CD8-positive, alpha-beta memory T cell (primary cell): Measurements from ENCODE around the gene MAS1L. TPM values are rescaled to one million over a fixed set of nuclear protein-coding genes. Genes with fewer than 3 reads are reported as not detected.
A peak's percentile ranks its signal among the peaks of the same experiment; 100 is the strongest.

ENCODE experiments used
- CTCF ChIA-PET: fragments of 350-600 bp; sonication (Branson Sonifier 250); formaldehyde crosslinking; loops from one replicate; lab custom pipeline; 2021; ENCODE audit warnings: antibody characterized with exemption; lab: Charles Lee
- POLR2A ChIA-PET: fragments of 350-600 bp; sonication (Branson Sonifier 250); formaldehyde crosslinking; loops from one replicate; lab custom pipeline; 2021; ENCODE audit warnings: antibody characterized with exemption; lab: Charles Lee
- DNase-seq, 5 donors: peaks; one replicate each; pipeline versions ENCODE4 v3.0.0 to v3.0.0-alpha.2; 2020 to 2022; ENCODE audit warnings: mixed read lengths in 1 of 5
- H3K27ac ChIP-seq: one replicate; pipeline ENCODE4 v1.7.0; 2013; ENCODE audit warnings: low read depth, mild to moderate bottlenecking, low read length, moderate library complexity
- H3K27me3 ChIP-seq: 2 replicates; pipeline ENCODE4 v1.7.0; 2013; ENCODE audit warnings: low read length, mild to moderate bottlenecking; ENCODE audit not compliant: insufficient read depth, poor library complexity, severe bottlenecking
- H3K36me3 ChIP-seq: 2 replicates; pipeline ENCODE4 v1.7.0; 2013; ENCODE audit warnings: mild to moderate bottlenecking, low read length, moderate library complexity; ENCODE audit not compliant: insufficient read depth
- H3K4me1 ChIP-seq: 2 replicates; pipeline ENCODE4 v1.7.0; 2013; ENCODE audit warnings: mild to moderate bottlenecking, low read length, moderate library complexity; ENCODE audit not compliant: insufficient read depth
- H3K4me3 ChIP-seq: 2 replicates; pipeline ENCODE4 v1.7.0; 2013; ENCODE audit warnings: mild to moderate bottlenecking, low read length
- H3K9me3 ChIP-seq: 2 replicates; pipeline ENCODE4 v1.7.0; 2013; ENCODE audit warnings: mild to moderate bottlenecking, low read length
- H3K27ac Mint-ChIP-seq, 8 donors: one replicate each; pipeline ENCODE4 v1.8.0; 2020 to 2021; ENCODE audit warnings: mixed read lengths in 8 of 8, mild to moderate bottlenecking in 6 of 8, inconsistent platforms in 3 of 8, moderate library complexity in 3 of 8
- H3K27me3 Mint-ChIP-seq, 2 donors: one replicate each; pipeline ENCODE4 v1.8.0; 2020 to 2021; ENCODE audit warnings: mixed read lengths in 2 of 2, mild to moderate bottlenecking in 1 of 2, moderate library complexity in 1 of 2
- H3K36me3 Mint-ChIP-seq, 3 donors: one replicate each; pipeline ENCODE4 v1.8.0; 2020 to 2021; ENCODE audit warnings: mixed read lengths in 3 of 3, inconsistent platforms in 1 of 3, mild to moderate bottlenecking in 1 of 3
- H3K4me1 Mint-ChIP-seq, 3 donors: one replicate each; pipeline ENCODE4 v1.8.0; 2020 to 2021; ENCODE audit warnings: mixed read lengths in 3 of 3, inconsistent platforms in 1 of 3, mild to moderate bottlenecking in 1 of 3
- H3K4me3 Mint-ChIP-seq, 7 donors: one replicate each; pipeline ENCODE4 v1.8.0; 2020 to 2021; ENCODE audit warnings: mixed read lengths in 7 of 7, mild to moderate bottlenecking in 6 of 7, moderate library complexity in 4 of 7, inconsistent platforms in 2 of 7
- H3K9me3 Mint-ChIP-seq, 5 donors: one replicate each; pipeline ENCODE4 v1.8.0; 2020 to 2022; ENCODE audit warnings: mixed read lengths in 5 of 5, mild to moderate bottlenecking in 3 of 5, moderate library complexity in 2 of 5, inconsistent platforms in 1 of 5
- polyA plus RNA-seq: library from polyadenylated mRNA; unstranded; fragments of 300-500 nt; fragmentation: Illumina TruSeq; gene quantifications from one replicate; pipeline ENCODE4 v1.2.3, GENCODE V29; 2021
- total RNA-seq, 2 experiments: library from RNA; stranded (reverse); gene quantifications; one replicate each; pipeline ENCODE4 v1.2.3, GENCODE V29; 2021

Gene MAS1L
- total and polyA plus RNA-seq, 3 experiments from 2014 or later = not detected

- Histone ChIP-seq H3K36me3 (no peaks in the 10 kb centered on the region), H3K4me1 (no peaks in the 10 kb centered on the region), H3K27ac (no peak overlapping the region), H3K9me3 (no peaks in the 10 kb centered on the region), H3K4me3 (no peak overlapping the region), H3K27me3 (no peaks in the 10 kb centered on the region)
- Mint-ChIP-seq H3K36me3 (no peaks in the 10 kb centered on the region), H3K9me3 (peaks cover 0 to 2% (median 0%) of the 10 kb centered on the region in 5 donors), H3K4me3 (no peak overlapping the region), H3K27ac (no peak overlapping the region), H3K27me3 (peaks cover 19 to 27% of the 10 kb centered on the region in 2 donors), H3K4me1 (no peaks in the 10 kb centered on the region)
- no peak for DNase-seq
- ChIA-PET POLR2A (no interaction called here), CTCF (no interaction called here)
Measured at GRCh38 chr6:29507319-29507718, 19.6 kb upstream of the MAS1L start.

GRCh38 chr6:29506446-29507067 is 18.8 kb upstream of the MAS1L start:
- Histone ChIP-seq H3K27me3 (no peaks in the 10 kb centered on the region), H3K27ac (no peak overlapping the region), H3K4me3 (no peak overlapping the region), H3K9me3 (no peaks in the 10 kb centered on the region), H3K36me3 (no peaks in the 10 kb centered on the region), H3K4me1 (no peaks in the 10 kb centered on the region)
- CTCF ChIA-PET = no interaction called here
- H3K4me1 Mint-ChIP-seq = no peaks in the 10 kb centered on the region
- H3K27ac Mint-ChIP-seq = no peak overlapping the region
- H3K9me3 Mint-ChIP-seq = peaks cover 0 to 2% (median 0%) of the 10 kb centered on the region in 5 donors
- peak overlapping the region in 1 of 7 donors; percentile 37 for H3K4me3 Mint-ChIP-seq
- DNase-seq = no peak
- H3K27me3 Mint-ChIP-seq = peaks cover 17 to 33% of the 10 kb centered on the region in 2 donors
- no peaks in the 10 kb centered on the region for H3K36me3 Mint-ChIP-seq
- POLR2A ChIA-PET = no interaction called here

- no peaks in the 10 kb centered on the region for H3K36me3 Mint-ChIP-seq
- H3K9me3 ChIP-seq = no peaks in the 10 kb centered on the region
- peaks cover 15 to 36% of the 10 kb centered on the region in 2 donors for H3K27me3 Mint-ChIP-seq
- H3K27me3 ChIP-seq = peaks cover 4% of the 10 kb centered on the region
- H3K36me3 ChIP-seq = no peaks in the 10 kb centered on the region
- CTCF ChIA-PET = no interaction called here
- no peak for DNase-seq
- peaks cover 0 to 2% (median 0%) of the 10 kb centered on the region in 5 donors for H3K9me3 Mint-ChIP-seq
- H3K4me3 ChIP-seq = no peak overlapping the region
- H3K27ac ChIP-seq = no peak overlapping the region
- POLR2A ChIA-PET = no interaction called here
- no peak overlapping the region for H3K27ac Mint-ChIP-seq
- no peaks in the 10 kb centered on the region for H3K4me1 ChIP-seq
- H3K4me3 Mint-ChIP-seq = no peak overlapping the region
- H3K4me1 Mint-ChIP-seq = no peaks in the 10 kb centered on the region
Measured at GRCh38 chr6:29505808-29506207, 18.1 kb upstream of the MAS1L start.

GRCh38 chr6:29504961-29505360 is 17.2 kb upstream of the MAS1L start:
- Mint-ChIP-seq H3K27me3 (peaks cover 15 to 33% of the 10 kb centered on the region in 2 donors), H3K4me3 (no peak overlapping the region), H3K27ac (no peak overlapping the region), H3K9me3 (peaks cover 0 to 2% (median 0%) of the 10 kb centered on the region in 5 donors), H3K4me1 (no peaks in the 10 kb centered on the region), H3K36me3 (no peaks in the 10 kb centered on the region)
- CTCF ChIA-PET = no interaction called here
- Histone ChIP-seq H3K27ac (no peak overlapping the region), H3K9me3 (no peaks in the 10 kb centered on the region), H3K36me3 (no peaks in the 10 kb centered on the region), H3K27me3 (peaks cover 5% of the 10 kb centered on the region), H3K4me1 (no peaks in the 10 kb centered on the region), H3K4me3 (no peak overlapping the region)
- DNase-seq = no peak
- POLR2A ChIA-PET = no interaction called here

GRCh38 chr6:29502597-29502996 is 14.8 kb upstream of the MAS1L start:
- CTCF ChIA-PET = no interaction called here
- peaks cover 13 to 39% of the 10 kb centered on the region in 2 donors for H3K27me3 Mint-ChIP-seq
- H3K9me3 Mint-ChIP-seq = no peaks in the 10 kb centered on the region
- H3K4me3 Mint-ChIP-seq = no peak overlapping the region
- no peaks in the 10 kb centered on the region for H3K4me1 Mint-ChIP-seq
- POLR2A ChIA-PET = no interaction called here
- H3K27ac Mint-ChIP-seq = no peak overlapping the region
- no peaks in the 10 kb centered on the region for H3K4me1 ChIP-seq
- H3K27ac ChIP-seq = no peak overlapping the region
- no peaks in the 10 kb centered on the region for H3K36me3 ChIP-seq
- no peaks in the 10 kb centered on the region for H3K9me3 ChIP-seq
- no peak for DNase-seq
- peaks cover 9% of the 10 kb centered on the region for H3K27me3 ChIP-seq
- no peak overlapping the region for H3K4me3 ChIP-seq
- H3K36me3 Mint-ChIP-seq = no peaks in the 10 kb centered on the region

- Mint-ChIP-seq H3K27ac (no peak overlapping the region), H3K27me3 (peaks cover 17 to 43% of the 10 kb centered on the region in 2 donors), H3K4me1 (no peaks in the 10 kb centered on the region), H3K9me3 (no peaks in the 10 kb centered on the region), H3K4me3 (no peak overlapping the region), H3K36me3 (no peaks in the 10 kb centered on the region)
- Histone ChIP-seq H3K27me3 (peaks cover 9% of the 10 kb centered on the region), H3K4me3 (no peak overlapping the region), H3K27ac (no peak overlapping the region), H3K9me3 (no peaks in the 10 kb centered on the region), H3K36me3 (no peaks in the 10 kb centered on the region), H3K4me1 (no peaks in the 10 kb centered on the region)
- POLR2A ChIA-PET = no interaction called here
- CTCF ChIA-PET = no interaction called here
- DNase-seq = no peak
Measured at GRCh38 chr6:29502181-29502580, 14.4 kb upstream of the MAS1L start.

GRCh38 chr6:29501106-29501505 is 13.3 kb upstream of the MAS1L start:
- Histone ChIP-seq H3K36me3 (no peaks in the 10 kb centered on the region), H3K27ac (no peak overlapping the region), H3K4me1 (no peaks in the 10 kb centered on the region), H3K9me3 (no peaks in the 10 kb centered on the region), H3K4me3 (no peak overlapping the region), H3K27me3 (peaks cover 9% of the 10 kb centered on the region)
- Mint-ChIP-seq H3K9me3 (no peaks in the 10 kb centered on the region), H3K36me3 (peaks cover 0 to 2% (median 0%) of the 10 kb centered on the region in 3 donors), H3K27ac (no peak overlapping the region), H3K4me1 (no peaks in the 10 kb centered on the region), H3K27me3 (peaks cover 15 to 48% of the 10 kb centered on the region in 2 donors), H3K4me3 (no peak overlapping the region)
- no peak for DNase-seq
- ChIA-PET POLR2A (no interaction called here), CTCF (no interaction called here)

- ChIA-PET CTCF (no interaction called here), POLR2A (no interaction called here)
- no peaks in the 10 kb centered on the region for H3K9me3 Mint-ChIP-seq
- H3K27me3 Mint-ChIP-seq = peaks cover 15 to 49% of the 10 kb centered on the region in 2 donors
- no peaks in the 10 kb centered on the region for H3K36me3 ChIP-seq
- H3K4me1 Mint-ChIP-seq = no peaks in the 10 kb centered on the region
- no peak overlapping the region for H3K27ac Mint-ChIP-seq
- H3K4me3 Mint-ChIP-seq = no peak overlapping the region
- H3K27me3 ChIP-seq = peaks cover 9% of the 10 kb centered on the region
- H3K4me1 ChIP-seq = no peaks in the 10 kb centered on the region
- no peaks in the 10 kb centered on the region for H3K9me3 ChIP-seq
- H3K36me3 Mint-ChIP-seq = peaks cover 0 to 2% (median 0%) of the 10 kb centered on the region in 3 donors
- no peak overlapping the region for H3K4me3 ChIP-seq
- H3K27ac ChIP-seq = no peak overlapping the region
- DNase-seq = no peak
Measured at GRCh38 chr6:29500594-29500993, 12.8 kb upstream of the MAS1L start.
